ENCODE data around the gene PTTG1. TPM values are rescaled to one million over a fixed set of nuclear protein-coding genes. Genes with fewer than 3 reads are reported as not detected.

Gene PTTG1
- total and polyA plus RNA-seq, 2 experiments from 2014 or later, result 394 to 620 TPM

DNA sequence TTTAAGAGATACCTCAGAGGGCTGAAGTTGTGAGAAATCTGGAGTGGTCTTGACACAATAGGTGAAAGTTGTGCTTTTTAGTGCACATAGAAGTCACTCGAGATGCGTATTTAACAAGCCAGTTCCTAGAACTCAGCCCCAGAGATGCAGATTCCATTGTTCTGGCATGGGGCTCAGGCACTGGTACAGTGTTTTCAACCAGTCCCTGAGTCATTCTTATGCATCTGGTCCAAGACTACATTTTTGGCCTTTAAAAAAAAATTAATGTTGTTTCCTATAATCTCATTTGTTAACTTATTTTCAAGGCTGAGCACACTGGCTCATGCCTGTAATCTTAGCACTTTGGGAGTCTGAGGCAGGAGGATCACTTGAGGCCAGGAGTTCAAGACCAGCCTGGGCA, 29.6 kb downstream of the PTTG1 start:
- H3K4me1 ChIP-seq (ENCODE audit: insufficient read depth), result no peaks in the 10 kb centered on the region
- no peaks in the 10 kb centered on the region for H3K79me2 ChIP-seq (replicated peaks; ENCODE audit: insufficient read depth)
- DNase-seq (ENCODE audit: low spot score), result no peak
- H2AFZ ChIP-seq, result 0 out of 2 replicates have a peak overlapping the region, but pooled peaks have one; percentile 2
- no peaks in the 10 kb centered on the region for H4K20me1 ChIP-seq (replicated peaks; ENCODE audit: insufficient read depth)
- no peak overlapping the region for H3K4me2 ChIP-seq
- H3K4me3 Mint-ChIP-seq, result no peak overlapping the region
- no peaks in the 10 kb centered on the region for H3K36me3 ChIP-seq (ENCODE audit: insufficient read depth)
- H3K27ac ChIP-seq (ENCODE audit: low read depth), result no peak overlapping the region
- no peaks in the 10 kb centered on the region; the same call in 1 of the 3 replicates for H3K9me3 Mint-ChIP-seq
- no peaks in the 10 kb centered on the region; the same call in 1 of the 2 replicates for H3K9me2 ChIP-seq (ENCODE audit: insufficient read depth)
- H3K27me3 ChIP-seq (ENCODE audit: insufficient read depth), result no peaks in the 10 kb centered on the region
- H3F3A ChIP-seq (replicated peaks; ENCODE audit: low read depth), result no peaks in the 10 kb centered on the region
- H3K4me3 ChIP-seq, result no peak overlapping the region
- H3K27ac Mint-ChIP-seq, result no peak overlapping the region
- ATAC-seq, result no peak
- no peaks in the 10 kb centered on the region for H3K4me1 Mint-ChIP-seq
- TF ChIP-seq, protein P1, sequence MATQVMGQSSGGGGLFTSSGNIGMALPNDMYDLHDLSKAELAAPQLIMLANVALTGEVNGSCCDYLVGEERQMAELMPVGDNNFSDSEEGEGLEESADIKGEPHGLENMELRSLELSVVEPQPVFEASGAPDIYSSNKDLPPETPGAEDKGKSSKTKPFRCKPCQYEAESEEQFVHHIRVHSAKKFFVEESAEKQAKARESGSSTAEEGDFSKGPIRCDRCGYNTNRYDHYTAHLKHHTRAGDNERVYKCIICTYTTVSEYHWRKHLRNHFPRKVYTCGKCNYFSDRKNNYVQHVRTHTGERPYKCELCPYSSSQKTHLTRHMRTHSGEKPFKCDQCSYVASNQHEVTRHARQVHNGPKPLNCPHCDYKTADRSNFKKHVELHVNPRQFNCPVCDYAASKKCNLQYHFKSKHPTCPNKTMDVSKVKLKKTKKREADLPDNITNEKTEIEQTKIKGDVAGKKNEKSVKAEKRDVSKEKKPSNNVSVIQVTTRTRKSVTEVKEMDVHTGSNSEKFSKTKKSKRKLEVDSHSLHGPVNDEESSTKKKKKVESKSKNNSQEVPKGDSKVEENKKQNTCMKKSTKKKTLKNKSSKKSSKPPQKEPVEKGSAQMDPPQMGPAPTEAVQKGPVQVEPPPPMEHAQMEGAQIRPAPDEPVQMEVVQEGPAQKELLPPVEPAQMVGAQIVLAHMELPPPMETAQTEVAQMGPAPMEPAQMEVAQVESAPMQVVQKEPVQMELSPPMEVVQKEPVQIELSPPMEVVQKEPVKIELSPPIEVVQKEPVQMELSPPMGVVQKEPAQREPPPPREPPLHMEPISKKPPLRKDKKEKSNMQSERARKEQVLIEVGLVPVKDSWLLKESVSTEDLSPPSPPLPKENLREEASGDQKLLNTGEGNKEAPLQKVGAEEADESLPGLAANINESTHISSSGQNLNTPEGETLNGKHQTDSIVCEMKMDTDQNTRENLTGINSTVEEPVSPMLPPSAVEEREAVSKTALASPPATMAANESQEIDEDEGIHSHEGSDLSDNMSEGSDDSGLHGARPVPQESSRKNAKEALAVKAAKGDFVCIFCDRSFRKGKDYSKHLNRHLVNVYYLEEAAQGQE (IDR thresholded peaks at IDR 0.05; ENCODE audit: unreplicated experiment), result no peak
- TF ChIP-seq POLR2AphosphoS5 (IDR thresholded peaks at IDR 0.05; ENCODE audit: low read depth), result no peak
- no peak for TF ChIP-seq STAT1 (IDR thresholded peaks at IDR 0.05; ENCODE audit: unreplicated experiment)
- no peak for TF ChIP-seq EZH2phosphoT487 (IDR thresholded peaks at IDR 0.05; ENCODE audit: unreplicated experiment)
- no peaks in the 10 kb centered on the region for H3K27me3 Mint-ChIP-seq (ENCODE audit: insufficient read depth, low read depth, poor library complexity)
- no peaks in the 10 kb centered on the region for H3K36me3 Mint-ChIP-seq (ENCODE audit: low read depth)

DNA sequence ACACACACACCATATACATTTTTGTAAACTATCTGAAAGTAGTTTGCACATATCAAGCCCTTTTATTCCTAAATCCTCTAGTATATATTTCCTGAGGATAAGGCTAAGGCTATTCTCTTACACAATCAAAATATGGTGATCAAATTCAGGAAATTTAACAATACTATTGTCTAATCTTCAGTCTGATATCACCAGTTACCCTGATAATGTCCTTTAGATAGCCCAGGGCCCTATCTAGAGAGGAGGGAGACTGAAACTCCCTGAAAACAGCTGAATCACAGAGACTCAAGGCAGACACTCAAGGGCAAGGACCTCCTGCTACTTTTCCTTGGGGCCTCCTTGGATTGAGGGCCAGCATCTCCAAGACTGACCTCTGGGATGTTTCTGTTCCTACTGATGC, 30.4 kb downstream of the PTTG1 start:
- H3K79me2 ChIP-seq (replicated peaks; ENCODE audit: insufficient read depth), result no peaks in the 10 kb centered on the region
- no peaks in the 10 kb centered on the region for H3K36me3 ChIP-seq (ENCODE audit: insufficient read depth)
- H3K4me2 ChIP-seq, result no peak overlapping the region
- no peak overlapping the region for H3K4me3 ChIP-seq
- no peak for ATAC-seq
- Mint-ChIP-seq H3K27ac (no peak overlapping the region), H3K36me3 (ENCODE audit: low read depth) (no peaks in the 10 kb centered on the region), H3K4me3 (no peak overlapping the region), H3K27me3 (ENCODE audit: insufficient read depth, low read depth, poor library complexity) (no peaks in the 10 kb centered on the region), H3K9me3 (no peaks in the 10 kb centered on the region; the same call in 1 of the 3 replicates), H3K4me1 (no peaks in the 10 kb centered on the region)
- DNase-seq (ENCODE audit: low spot score), result no peak
- no peaks in the 10 kb centered on the region for H3K27me3 ChIP-seq (ENCODE audit: insufficient read depth)
- H3F3A ChIP-seq (replicated peaks; ENCODE audit: low read depth), result no peaks in the 10 kb centered on the region
- H2AFZ ChIP-seq, result no peak overlapping the region
- H4K20me1 ChIP-seq (replicated peaks; ENCODE audit: insufficient read depth), result no peaks in the 10 kb centered on the region
- no peaks in the 10 kb centered on the region for H3K4me1 ChIP-seq (ENCODE audit: insufficient read depth)
- H3K27ac ChIP-seq (ENCODE audit: low read depth), result no peak overlapping the region
- no peaks in the 10 kb centered on the region; the same call in 1 of the 2 replicates for H3K9me2 ChIP-seq (ENCODE audit: insufficient read depth)
- TF ChIP-seq JUNB (IDR thresholded peaks at IDR 0.05; ENCODE audit: unreplicated experiment) (no peak), EZH2phosphoT487 (IDR thresholded peaks at IDR 0.05; ENCODE audit: unreplicated experiment) (no peak)

DNA sequence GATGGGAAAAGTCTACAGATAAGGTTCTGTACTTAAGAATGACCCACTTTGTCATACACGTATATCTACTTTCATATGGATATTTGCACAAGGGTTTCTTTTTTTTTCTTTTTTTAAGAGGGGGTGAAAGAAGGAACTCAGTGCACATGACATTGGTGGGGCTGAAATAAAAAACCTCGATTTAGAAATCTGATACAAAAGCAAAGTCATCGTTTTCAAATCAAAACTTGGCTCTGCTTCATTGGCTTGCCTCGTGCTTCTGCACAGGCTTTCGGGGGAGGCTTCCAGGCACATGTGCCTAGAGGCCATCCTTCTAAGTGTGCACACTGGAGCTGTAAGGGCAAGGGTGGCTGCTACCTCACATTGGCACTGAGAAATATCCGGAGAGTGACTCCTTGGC, 31.1 kb downstream of the PTTG1 start:
- no peaks in the 10 kb centered on the region for H3K4me1 Mint-ChIP-seq
- TF ChIP-seq JUNB (IDR thresholded peaks at IDR 0.05; ENCODE audit: unreplicated experiment), result no peak
- TF ChIP-seq NANOG (IDR thresholded peaks at IDR 0.05; ENCODE audit: borderline replicate concordance), result no peak
- TF ChIP-seq EZH2 (IDR thresholded peaks at IDR 0.05; ENCODE audit: low read depth, unreplicated experiment), result no peak
- TF ChIP-seq ZNF331 (CRISPR knock-in tag; IDR thresholded peaks at IDR 0.05; ENCODE audit: low read depth), result no peak
- Histone ChIP-seq H3K36me3 (ENCODE audit: insufficient read depth) (no peaks in the 10 kb centered on the region), H4K20me1 (replicated peaks; ENCODE audit: insufficient read depth) (no peaks in the 10 kb centered on the region), H3K4me3 (no peak overlapping the region), H3K27ac (ENCODE audit: low read depth) (no peak overlapping the region), H3F3A (replicated peaks; ENCODE audit: low read depth) (no peaks in the 10 kb centered on the region), H3K79me2 (replicated peaks; ENCODE audit: insufficient read depth) (no peaks in the 10 kb centered on the region), H2AFZ (no peak overlapping the region), H3K4me1 (ENCODE audit: insufficient read depth) (no peaks in the 10 kb centered on the region), H3K9me2 (ENCODE audit: insufficient read depth) (no peaks in the 10 kb centered on the region; the same call in 1 of the 2 replicates), H3K4me2 (no peak overlapping the region), H3K27me3 (ENCODE audit: insufficient read depth) (no peaks in the 10 kb centered on the region)
- no peaks in the 10 kb centered on the region for H3K36me3 Mint-ChIP-seq (ENCODE audit: low read depth)
- no peak for DNase-seq (ENCODE audit: low spot score)
- H3K4me3 Mint-ChIP-seq, result no peak overlapping the region
- H3K27me3 Mint-ChIP-seq (ENCODE audit: insufficient read depth, low read depth, poor library complexity), result no peaks in the 10 kb centered on the region
- no peaks in the 10 kb centered on the region; the same call in 2 of the 3 replicates for H3K9me3 Mint-ChIP-seq
- no peak for ATAC-seq
- no peak overlapping the region for H3K27ac Mint-ChIP-seq
